GM13977 (cell line): ENCODE results near the gene APOA1.

Experiments
- DNase-seq: peaks from one replicate; pipeline ENCODE4 v3.0.0; 2012; ENCODE audit warnings: low spot score
- in situ Hi-C: fragments of 300-500 bp; cut with MboI; formaldehyde crosslinking; loops from one replicate; pipeline ENCODE4 v1.12.0; 2022; ENCODE audit warnings: low sequenced_read_pairs, low pct_unique_long_range_greater_than_20kb, mixed read lengths, inconsistent platforms; ENCODE audit not compliant: unreplicated experiment
- TF ChIP-seq, protein P1 (sequence below): IDR thresholded peaks from 2 replicates; pipeline ENCODE4 v1.5.1; 2012; ENCODE audit warnings: mild to moderate bottlenecking, control low read depth; ENCODE audit not compliant: insufficient read depth; ENCODE audit errors: extremely low read depth, missing control alignments

APOA1 gene

DNA sequence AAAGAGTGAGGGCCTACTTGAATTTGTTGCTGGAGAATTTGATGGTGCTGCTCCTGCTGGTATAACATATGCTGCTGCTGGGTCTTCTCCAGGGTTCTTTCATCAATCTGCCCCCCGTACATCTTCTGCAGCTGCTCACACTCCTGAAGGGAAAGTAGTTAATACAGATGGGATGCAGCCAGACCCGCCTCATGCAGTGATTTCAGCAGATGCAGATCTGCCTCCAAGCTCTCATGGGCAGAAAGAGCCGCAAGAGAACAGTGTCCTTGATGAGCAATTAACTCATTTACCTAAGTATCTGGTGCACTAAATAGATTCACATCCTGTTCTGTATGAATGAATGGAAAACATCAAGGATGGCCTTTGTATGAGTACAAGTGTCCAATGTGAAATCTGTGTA is 24.8 kb upstream of the APOA1 start:
- TF ChIP-seq, protein P1, sequence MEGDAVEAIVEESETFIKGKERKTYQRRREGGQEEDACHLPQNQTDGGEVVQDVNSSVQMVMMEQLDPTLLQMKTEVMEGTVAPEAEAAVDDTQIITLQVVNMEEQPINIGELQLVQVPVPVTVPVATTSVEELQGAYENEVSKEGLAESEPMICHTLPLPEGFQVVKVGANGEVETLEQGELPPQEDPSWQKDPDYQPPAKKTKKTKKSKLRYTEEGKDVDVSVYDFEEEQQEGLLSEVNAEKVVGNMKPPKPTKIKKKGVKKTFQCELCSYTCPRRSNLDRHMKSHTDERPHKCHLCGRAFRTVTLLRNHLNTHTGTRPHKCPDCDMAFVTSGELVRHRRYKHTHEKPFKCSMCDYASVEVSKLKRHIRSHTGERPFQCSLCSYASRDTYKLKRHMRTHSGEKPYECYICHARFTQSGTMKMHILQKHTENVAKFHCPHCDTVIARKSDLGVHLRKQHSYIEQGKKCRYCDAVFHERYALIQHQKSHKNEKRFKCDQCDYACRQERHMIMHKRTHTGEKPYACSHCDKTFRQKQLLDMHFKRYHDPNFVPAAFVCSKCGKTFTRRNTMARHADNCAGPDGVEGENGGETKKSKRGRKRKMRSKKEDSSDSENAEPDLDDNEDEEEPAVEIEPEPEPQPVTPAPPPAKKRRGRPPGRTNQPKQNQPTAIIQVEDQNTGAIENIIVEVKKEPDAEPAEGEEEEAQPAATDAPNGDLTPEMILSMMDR: no peak
- in situ Hi-C loops: no loop called here
- no peak for DNase-seq

GRCh38 chr11:116861539-116861938 is 24.1 kb upstream of the APOA1 start:
- TF ChIP-seq, protein P1: no peak
- in situ Hi-C loops: no loop called here
- DNase-seq: no peak

DNA sequence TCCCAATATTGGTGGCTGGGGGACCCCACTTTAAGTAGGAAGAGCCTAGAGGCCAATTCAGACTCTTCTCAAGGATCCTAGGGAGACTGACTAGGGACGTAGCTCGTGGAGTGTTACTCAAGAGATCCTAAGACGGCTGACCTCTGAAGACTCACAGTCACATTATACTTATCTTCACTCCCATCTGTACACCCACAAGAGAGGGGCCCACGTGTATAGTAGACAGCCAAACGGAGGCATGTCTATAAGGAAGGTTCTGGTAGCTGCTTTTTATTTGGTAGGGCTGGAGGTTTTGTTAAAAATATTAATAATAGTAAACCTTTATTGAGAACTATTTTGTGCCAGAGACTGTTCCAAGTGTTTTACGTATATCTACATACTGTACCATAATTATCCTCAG is 22.9 kb upstream of the APOA1 start:
- TF ChIP-seq, protein P1: no peak
- in situ Hi-C loops: no loop called here
- no peak for DNase-seq

GRCh38 chr11:116859175-116859574 is 21.8 kb upstream of the APOA1 start:
- TF ChIP-seq, protein P1: no peak
- no peak for DNase-seq
- in situ Hi-C loops: no loop called here

GRCh38 chr11:116857936-116858335 is 20.5 kb upstream of the APOA1 start:
- in situ Hi-C loops: no loop called here
- no peak for DNase-seq
- TF ChIP-seq, protein P1: no peak

DNA sequence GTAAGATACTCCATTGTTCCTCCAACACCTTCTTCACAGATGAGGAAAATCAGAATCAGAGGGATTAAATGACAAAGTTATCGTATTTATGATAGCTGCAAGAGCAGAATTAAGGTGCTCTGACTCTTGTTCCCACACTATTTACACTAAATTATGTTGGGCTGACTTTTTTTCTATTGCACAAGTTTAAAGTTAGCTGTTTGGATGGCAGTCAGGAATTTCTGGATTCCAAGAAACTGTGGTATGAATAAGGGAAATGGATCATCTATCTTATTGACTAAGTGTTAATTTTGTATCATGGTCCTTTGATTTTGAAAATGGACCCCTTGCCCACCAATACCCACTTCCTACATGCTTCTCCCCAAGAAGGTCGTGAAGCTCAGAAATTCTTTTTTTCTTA is 19.9 kb upstream of the APOA1 start:
- no peak for DNase-seq
- TF ChIP-seq, protein P1: no peak
- in situ Hi-C loops: no loop called here

- TF ChIP-seq, protein P1: no peak
- in situ Hi-C loops: no loop called here
- DNase-seq: no peak
Observed at GRCh38 chr11:116856423-116856822, 19.0 kb upstream of the APOA1 start.
